A549 treated with Hydrocortisone at 1 μM for 4 hours (cell line): ENCODE measurements around the gene CD74. TPM values are rescaled to one million over a fixed set of nuclear protein-coding genes. Genes with fewer than 3 reads are reported as not detected.

ENCODE experiments used
- total RNA-seq: library from RNA; stranded (reverse); fragments of 200-300 nt; extraction: Qiagen RNA extraction; gene quantifications from 5 replicates; pipeline ENCODE4 v1.2.3, GENCODE V29; 2022

The CD74 gene
- 0.15 to 0.16 TPM in 2 of 5 replicates, not detected in the others for total RNA-seq

DNA sequence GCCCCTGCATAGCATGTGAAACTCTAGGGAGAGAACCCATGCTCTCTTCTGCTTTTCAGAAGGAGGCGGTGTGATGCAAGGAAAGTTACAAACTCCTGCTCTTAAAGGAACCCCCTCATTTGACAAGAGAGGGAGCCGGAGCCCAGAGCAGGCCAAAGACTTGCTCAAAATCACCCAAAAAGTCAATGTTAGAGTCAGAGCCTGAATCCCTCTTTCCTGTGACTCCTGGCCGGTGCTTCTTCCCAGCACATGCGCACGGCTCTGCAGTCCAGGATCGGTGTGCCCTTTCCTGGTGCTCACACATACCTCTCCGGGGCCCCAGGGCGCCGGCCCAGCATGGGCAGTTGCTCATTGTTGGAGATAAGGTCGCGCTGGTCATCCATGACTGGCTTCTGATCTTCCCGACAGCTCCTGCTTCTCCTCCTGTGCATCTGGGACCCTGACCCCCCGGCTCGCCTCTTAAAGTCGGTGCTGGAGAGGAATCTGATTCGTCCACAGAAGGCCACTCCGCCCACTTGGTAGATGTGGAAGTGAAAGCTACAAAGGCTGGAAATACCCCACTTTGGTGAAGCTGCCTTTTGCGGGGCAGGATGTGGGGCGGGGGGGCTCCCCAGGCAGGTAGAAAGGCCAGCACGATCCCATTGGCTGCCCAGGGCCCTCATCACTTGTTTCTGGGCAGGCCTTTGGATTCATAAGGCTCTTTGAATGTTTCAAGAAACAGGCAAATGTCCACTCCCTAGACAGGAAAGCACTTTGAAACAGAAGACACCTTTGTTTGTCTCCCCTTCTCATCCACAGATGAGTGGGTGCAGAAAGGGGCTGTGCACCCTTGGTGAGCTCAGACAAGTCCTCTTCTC lies at the start of gene CD74:
Gene CD74 (minus strand): TSS at position 592 of the 857 bp plus-strand sequence. CDS start 161 bp downstream, at position 431.

DNA sequence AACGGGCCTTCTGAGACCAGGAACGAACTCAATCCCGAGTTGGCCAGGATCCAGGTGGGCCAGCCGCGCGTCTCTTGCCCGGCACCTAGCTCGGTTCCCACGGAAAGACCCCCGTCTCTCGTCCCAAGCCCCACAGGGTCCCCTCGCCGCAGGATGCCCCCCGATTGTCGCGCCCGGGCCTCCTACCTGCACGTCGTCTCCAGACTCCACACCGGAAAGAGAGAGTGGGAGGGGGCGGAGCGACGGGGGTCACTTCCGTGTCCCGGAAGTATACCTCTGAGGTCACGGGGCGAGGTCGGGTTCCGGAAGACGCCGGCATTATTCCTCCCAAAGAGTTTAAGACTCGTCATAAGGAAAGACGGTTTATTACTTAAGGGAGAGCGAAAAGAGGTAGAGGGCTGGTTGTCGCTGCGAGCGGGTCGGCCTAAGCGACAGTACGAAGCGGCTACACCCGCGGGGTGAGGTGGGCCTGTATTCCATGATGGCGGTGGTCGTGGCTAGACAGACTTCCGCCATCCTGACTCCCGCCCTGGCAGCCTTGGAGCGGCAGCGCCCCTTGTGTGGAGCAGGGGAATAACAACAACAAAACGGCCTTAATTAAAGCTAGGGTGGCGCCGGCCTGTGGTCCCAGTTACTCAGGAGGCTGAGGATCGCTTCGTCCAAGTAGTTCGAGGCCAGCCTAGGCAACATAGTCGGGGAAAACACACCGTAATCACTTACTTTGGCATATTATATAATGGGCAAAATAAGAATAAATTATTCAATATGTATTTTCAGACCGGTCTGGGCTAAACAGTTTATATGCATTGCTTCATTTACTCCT lies 37.0 kb upstream of the CD74 start, which contains the start of gene RPS14:
Gene RPS14 (minus strand): TSS at position 223 of the 823 bp plus-strand sequence. CDS start 2,006 bp downstream, outside the sequence.

DNA sequence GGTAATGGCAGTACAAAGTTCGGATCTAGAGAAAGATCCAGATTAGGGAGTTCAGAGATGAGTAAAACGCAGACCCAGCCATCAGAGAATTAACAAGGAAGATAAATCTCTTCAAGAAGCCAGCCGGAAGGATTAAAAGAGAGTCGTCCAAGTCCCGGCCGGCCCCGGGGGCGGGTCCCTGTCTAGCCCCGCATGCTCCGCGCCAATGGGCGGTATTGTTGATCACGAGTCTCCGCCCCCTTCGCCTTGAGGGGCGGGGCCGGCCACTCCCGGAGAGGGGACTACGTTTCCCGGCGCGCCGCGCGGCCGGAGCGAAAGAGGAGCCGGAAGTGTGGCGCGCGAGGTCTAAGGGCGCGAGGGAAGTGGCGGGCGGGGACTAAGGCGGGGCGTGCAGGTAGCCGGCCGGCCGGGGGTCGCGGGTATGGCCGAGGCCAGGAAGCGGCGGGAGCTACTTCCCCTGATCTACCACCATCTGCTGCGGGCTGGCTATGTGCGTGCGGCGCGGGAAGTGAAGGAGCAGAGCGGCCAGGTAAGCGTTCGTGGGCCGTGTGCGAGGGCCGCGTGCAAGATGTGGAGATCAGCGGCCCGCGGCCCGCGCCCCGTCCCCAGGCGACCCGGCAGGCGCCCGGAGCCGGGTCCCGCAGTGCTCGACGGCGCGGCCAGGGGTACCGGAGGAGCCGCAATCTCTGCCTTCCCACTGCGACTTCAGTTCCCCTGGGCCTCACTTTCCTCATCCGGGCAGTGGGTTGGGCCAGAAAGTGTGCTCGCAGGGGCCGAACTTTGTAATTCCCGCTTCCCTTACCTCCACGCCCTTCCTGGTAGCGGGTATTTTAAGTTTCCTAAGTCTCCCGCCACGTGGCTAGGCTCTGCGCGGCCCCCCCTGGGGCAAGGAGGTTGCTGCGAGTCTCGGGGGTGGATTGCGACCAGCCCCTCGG lies 55.1 kb downstream of the CD74 start, which contains the start of gene TCOF1:
Gene TCOF1 (plus strand): TSS at position 372 of the 935 bp plus-strand sequence. CDS start 50 bp downstream, at position 422.

Other genes starting within 250 kb of the CD74 start
- gene CDX1, start 246.1 kb downstream of the CD74 start, total RNA-seq = not detected in 5 replicates
- 0.02 TPM in 1 of 5 replicates, not detected in the others for gene SLC6A7, start 222.8 kb downstream of the CD74 start, total RNA-seq
- gene CAMK2A, start 123.1 kb downstream of the CD74 start, total RNA-seq = 0.59 to 0.90 TPM (median 0.80 TPM) in 5 replicates
- 30.4 to 36.6 TPM (median 34.3 TPM) in 5 replicates for gene ARSI, start 110.0 kb downstream of the CD74 start, total RNA-seq
- gene TCOF1, start 55.2 kb downstream of the CD74 start, total RNA-seq = 71.6 to 80.5 TPM (median 71.9 TPM) in 5 replicates
- 2,659 to 3,124 TPM (median 2,999 TPM) in 5 replicates for gene RPS14, start 36.8 kb upstream of the CD74 start, total RNA-seq
- 50.1 to 68.1 TPM (median 60.2 TPM) in 5 replicates for gene NDST1, start 95.2 kb upstream of the CD74 start, total RNA-seq
- 21.7 to 25.7 TPM (median 24.0 TPM) in 5 replicates for gene SYNPO, start 227.8 kb upstream of the CD74 start, total RNA-seq
- gene MYOZ3, start 248.3 kb upstream of the CD74 start, total RNA-seq = 0.07 to 0.14 TPM in 2 of 5 replicates, not detected in the others